GM12878 (cell line): Measurements from ENCODE around the gene RNF103. TPM values are rescaled to one million over a fixed set of nuclear protein-coding genes. Genes with fewer than 3 reads are reported as not detected.

Experiments used
- ATAC-seq: fragments of 200-7000 bp; cut with Tn5 transposase; 3 replicates; pipeline ENCODE4 v1.9.1; 2020; ENCODE audit warnings: mild to moderate bottlenecking, moderate library complexity
- BruUV-seq: library from RNA; stranded (reverse); fragments of 400-500 nt; replicated peaks from 2 replicates; lab custom pipeline; 2021; lab: Mats Ljungman, UMichigan
- CTCF ChIA-PET: fragments of 300-600 bp; sonication (Branson Sonifier 250); formaldehyde crosslinking; extraction: SDS; loops from one replicate; lab custom pipeline; 2021; ENCODE audit warnings: inconsistent platforms; lab: Yijun Ruan, JAX
- POLR2A ChIA-PET: fragments of 350-600 bp; formaldehyde crosslinking; extraction: SDS; loops from one replicate; lab custom pipeline; 2021; ENCODE audit warnings: inconsistent platforms; lab: Charles Lee
- RAD21 ChIA-PET: fragments of 300-600 bp; sonication (Branson Sonifier 250); formaldehyde crosslinking; loops from one replicate; lab custom pipeline; 2023; ENCODE audit warnings: antibody characterized with exemption; ENCODE audit not compliant: unreplicated experiment; lab: Charles Lee
- SMC1A ChIA-PET: fragments of 300-600 bp; sonication (Branson Sonifier 250); formaldehyde crosslinking; loops from one replicate; lab custom pipeline; 2023; ENCODE audit not compliant: unreplicated experiment, uncharacterized antibody; lab: Charles Lee
- DNase-seq: peaks from one replicate; pipeline ENCODE4 v3.0.0-alpha.2; 2011; ENCODE audit warnings: low read depth, low spot score
- FAIRE-seq: peaks from 3 replicates; lab custom pipeline; 2011; peaks lifted over from hg19 to GRCh38; lab: Jason Lieb, UNC
- H2AFZ ChIP-seq: 2 replicates; pipeline ENCODE4 v1.6.0; 2011; ENCODE audit warnings: low read depth, low read length, control low read depth; ENCODE audit not compliant: control insufficient read depth
- H3K27ac ChIP-seq: 2 replicates; pipeline ENCODE4 v1.5.1; 2011; ENCODE audit warnings: control low read depth; ENCODE audit not compliant: control insufficient read depth, insufficient read depth
- H3K27me3 ChIP-seq, 2 experiments: replicated peaks in 1 of 2; 2 replicates each; pipeline versions ENCODE4 v1.6.0 to v1.6.1; 2011; ENCODE audit warnings: low read length in 1 of 2; ENCODE audit not compliant: control insufficient read depth in 2 of 2, insufficient read depth in 2 of 2
- H3K36me3 ChIP-seq, 2 experiments: 2 replicates each; pipeline ENCODE4 v1.5.1; 2011; ENCODE audit warnings: low read length in 1 of 2; ENCODE audit not compliant: control insufficient read depth in 2 of 2, insufficient read depth in 2 of 2
- H3K4me1 ChIP-seq: 2 replicates; pipeline ENCODE4 v1.6.1; 2011; ENCODE audit warnings: mild to moderate bottlenecking, low read length, moderate library complexity, mixed read lengths; ENCODE audit not compliant: control insufficient read depth, insufficient read depth
- H3K4me2 ChIP-seq: 2 replicates; pipeline ENCODE4 v1.6.0; 2011; ENCODE audit warnings: control low read depth; ENCODE audit not compliant: control insufficient read depth, insufficient read depth
- H3K4me3 ChIP-seq: fragments of 200-600 bp; sonication (generic); 2 replicates; pipeline ENCODE4 v1.5.1; 2016
- H3K79me2 ChIP-seq: 2 replicates; pipeline ENCODE4 v1.6.0; 2011; ENCODE audit warnings: low read length; ENCODE audit not compliant: control insufficient read depth, insufficient read depth
- H3K9ac ChIP-seq: 2 replicates; pipeline ENCODE4 v1.8.0; 2011; ENCODE audit warnings: low read length, control low read depth, mixed read lengths; ENCODE audit not compliant: control insufficient read depth, insufficient read depth
- H3K9me3 ChIP-seq: replicated peaks from 3 replicates; pipeline ENCODE4 v1.5.1; 2011; ENCODE audit warnings: mild to moderate bottlenecking, low read length; ENCODE audit not compliant: control insufficient read depth, insufficient read depth
- H4K20me1 ChIP-seq: 2 replicates; pipeline ENCODE4 v1.6.0; 2011; ENCODE audit not compliant: control insufficient read depth, insufficient read depth
- ASH2L ChIP-seq: fragments of 300-600, 200-600 bp; sonication (generic); IDR thresholded peaks from 2 replicates; pipeline ENCODE4 v1.6.1; 2017; ENCODE audit warnings: low read depth, mild to moderate bottlenecking, borderline replicate concordance
- IKZF1 ChIP-seq: fragments of 450-650 bp; conservative IDR thresholded peaks from 2 replicates; pipeline ENCODE4 v1.6.1; 2017; ENCODE audit warnings: antibody characterized with exemption, mild to moderate bottlenecking
- IRF5 ChIP-seq: fragments of 450-650 bp; IDR thresholded peaks from 2 replicates; pipeline ENCODE4 v1.6.1; 2017; ENCODE audit warnings: borderline replicate concordance
- MEF2A ChIP-seq: IDR thresholded peaks from 2 replicates; pipeline ENCODE4 v1.6.1; 2011; ENCODE audit warnings: low read depth, mild to moderate bottlenecking, low read length, moderate library complexity; ENCODE audit not compliant: insufficient read depth
- SUZ12 ChIP-seq: fragments of 200-600 bp; sonication (generic); IDR thresholded peaks from one replicate; pipeline ENCODE4 v1.6.1; 2018; ENCODE audit warnings: antibody characterized with exemption, mild to moderate bottlenecking; ENCODE audit not compliant: unreplicated experiment
- WGBS: methylation state at CpG from one replicate; pipeline ENCODE4 v1.1.6; 2016; ENCODE audit warnings: low lambda C conversion rate; ENCODE audit not compliant: insufficient replicate concordance, insufficient coverage; ENCODE audit errors: missing lambda C conversion rate; 5-methylcytosine and 5-hydroxymethylcytosine counted together
- in situ Hi-C: fragments of 300-500 bp; cut with MboI; formaldehyde crosslinking; loops from 9 replicates; pipeline ENCODE4 v1.14.3; 2018; ENCODE audit warnings: mixed read lengths
- intact Hi-C: fragments of 100-400 bp; cut with micrococcal nuclease; formaldehyde crosslinking; loops from one replicate; pipeline ENCODE4 v1.14.2; 2022; ENCODE audit not compliant: unreplicated experiment
- polyA plus RNA-seq, 11 experiments: library from polyadenylated mRNA; depleted of rRNA in 4 of 11; unstranded in 6 of 11; stranded (reverse) in 5 of 11; fragments of >200 nt; fragmentation: Nextera tagmentation in 4 of 11; fragmentation: Illumina TruSeq in 1 of 11; extraction: Ambion mirVana in 4 of 11; extraction: Trizol in 1 of 11; gene quantifications; 1 replicate in 1 of 11; 2 replicates in 10 of 11; pipeline versions ENCODE4 v1.2.1 to v1.2.3, GENCODE V29; 2011 to 2016; ENCODE audit warnings: inconsistent platforms in 2 of 11, missing spikeins in 2 of 11, low read depth in 1 of 11
- total RNA-seq, 4 experiments: library from RNA; depleted of rRNA in 3 of 4; stranded (reverse); fragments of >200 nt in 3 of 4; fragmentation: Illumina TruSeq in 1 of 4; extraction: Trizol in 1 of 4; gene quantifications; 2 replicates each; pipeline versions ENCODE4 v1.2.1 to v1.2.3, GENCODE V29; 2013 to 2021
- TF ChIP-seq, protein P1 (sequence below): fragments of 450-650 bp; IDR thresholded peaks from 2 replicates; pipeline ENCODE4 v1.6.1; 2014; ENCODE audit warnings: mild to moderate bottlenecking

RNF103 gene
- total and polyA plus RNA-seq, 10 of the 15 experiments (the other 5 are each of a cell fraction or from before 2014, with no cell fraction given), result 2.4 to 11.0 (median 8.0) TPM

GRCh38 chr2:86617153-86617552, 6.5 kb downstream of the RNF103 start:
- Histone ChIP-seq H3K9me3 (no peaks in the 10 kb centered on the region), H3K4me2 (peak overlapping the region; percentile 65), H3K27me3 (no peaks in the 10 kb centered on the region), H3K79me2 (peaks cover 32% of the 10 kb centered on the region), H3K36me3 (peaks cover 0 to 4% of the 10 kb centered on the region in 2 experiments; a peak in 1 of 4 replicates), H3K27ac (peak overlapping the region; percentile 15; the same call in 1 of the 2 replicates), H4K20me1 (no peaks in the 10 kb centered on the region), H3K4me1 (peaks cover 10% of the 10 kb centered on the region; the same call in 1 of the 2 replicates), H3K4me3 (peak overlapping the region; percentile 37; the same call in 1 of the 2 replicates), H3K9ac (no peak overlapping the region), H2AFZ (no peak overlapping the region)
- DNase-seq (no peak), ATAC-seq (peak; percentile 62), FAIRE-seq (no peak)
- RAD21 ChIA-PET, result interaction anchor here (0.8 to 0.9 kb wide), 2 partner anchors 12 to 174 kb away, joined by 3 to 4 read pairs; no protein-coding TSS in a partner anchor
- 18% methylated on average over 3 of the region's 3 CpGs for WGBS
- no peak for TF ChIP-seq SUZ12
- TF ChIP-seq, protein P1, sequence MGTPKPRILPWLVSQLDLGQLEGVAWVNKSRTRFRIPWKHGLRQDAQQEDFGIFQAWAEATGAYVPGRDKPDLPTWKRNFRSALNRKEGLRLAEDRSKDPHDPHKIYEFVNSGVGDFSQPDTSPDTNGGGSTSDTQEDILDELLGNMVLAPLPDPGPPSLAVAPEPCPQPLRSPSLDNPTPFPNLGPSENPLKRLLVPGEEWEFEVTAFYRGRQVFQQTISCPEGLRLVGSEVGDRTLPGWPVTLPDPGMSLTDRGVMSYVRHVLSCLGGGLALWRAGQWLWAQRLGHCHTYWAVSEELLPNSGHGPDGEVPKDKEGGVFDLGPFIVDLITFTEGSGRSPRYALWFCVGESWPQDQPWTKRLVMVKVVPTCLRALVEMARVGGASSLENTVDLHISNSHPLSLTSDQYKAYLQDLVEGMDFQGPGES, result no peak
- TF ChIP-seq MEF2A, result peak; percentile 67
- no peak for TF ChIP-seq ASH2L
- TF ChIP-seq IRF5, result no peak
- TF ChIP-seq IKZF1, result no peak
- in situ Hi-C loops (no loop called here), intact Hi-C loops (no loop called here)
- SMC1A ChIA-PET, result interaction anchor here (0.9 to 1.9 kb wide), 4 partner anchors 14 to 176 kb away, joined by 3 to 6 read pairs (median 4); partner anchors contain the start of gene KDM3A
- CTCF ChIA-PET, result no interaction called here
- POLR2A ChIA-PET, result interaction anchor here (1.0 to 1.4 kb wide), 2 partner anchors 54 to 56 kb away, joined by 3 read pairs; partner anchors contain the start of gene CHMP3
- BruUV-seq, result no TSS peak
